H9 (cell line): ENCODE measurements around the gene TTC39C. TPM values are rescaled to one million over a fixed set of nuclear protein-coding genes. Genes with fewer than 3 reads are reported as not detected.

ENCODE experiments used
- DNase-seq: peaks from one replicate; pipeline ENCODE4 v3.0.0-alpha.2; 2017
- H2AFZ ChIP-seq: one replicate; pipeline ENCODE4 v1.6.1; 2013; ENCODE audit warnings: mild to moderate bottlenecking, low read length, control low read depth, moderate library complexity
- H2AK5ac ChIP-seq: 2 replicates; pipeline ENCODE4 v1.6.1; 2013; ENCODE audit warnings: low read length, control low read depth, mixed read lengths; ENCODE audit not compliant: insufficient read length
- H2BK120ac ChIP-seq: one replicate; pipeline ENCODE4 v1.6.1; 2013; ENCODE audit warnings: low read depth, mild to moderate bottlenecking, low read length, control low read depth, inconsistent platforms; ENCODE audit not compliant: poor library complexity, severe bottlenecking
- H2BK12ac ChIP-seq: 2 replicates; pipeline ENCODE4 v1.6.1; 2013; ENCODE audit warnings: low read length, control low read depth, mixed read lengths, low read depth; ENCODE audit not compliant: insufficient read length
- H2BK15ac ChIP-seq: 2 replicates; pipeline ENCODE4 v1.6.1; 2013; ENCODE audit warnings: low read depth, low read length, control low read depth
- H2BK20ac ChIP-seq: one replicate; pipeline ENCODE4 v1.6.1; 2013; ENCODE audit warnings: low read depth, mild to moderate bottlenecking, low read length, control low read depth, inconsistent platforms; ENCODE audit not compliant: poor library complexity, severe bottlenecking
- H2BK5ac ChIP-seq: 2 replicates; pipeline ENCODE4 v1.6.1; 2013; ENCODE audit warnings: low read length, control low read depth, mixed read lengths; ENCODE audit not compliant: insufficient read length
- H3K14ac ChIP-seq: 2 replicates; pipeline ENCODE4 v1.6.1; 2013; ENCODE audit warnings: low read length, control low read depth; ENCODE audit not compliant: insufficient read depth
- H3K18ac ChIP-seq: 2 replicates; pipeline ENCODE4 v1.6.1; 2013; ENCODE audit warnings: low read depth, mild to moderate bottlenecking, mixed read lengths, low read length, control low read depth; ENCODE audit not compliant: insufficient read length
- H3K23ac ChIP-seq: 2 replicates; pipeline ENCODE4 v1.6.1; 2013; ENCODE audit warnings: low read length, control low read depth, mixed read lengths, low read depth; ENCODE audit not compliant: insufficient read length
- H3K23me2 ChIP-seq: 2 replicates; pipeline ENCODE4 v1.6.1; 2013; ENCODE audit warnings: low read depth, mild to moderate bottlenecking, mixed read lengths, low read length, control low read depth; ENCODE audit not compliant: insufficient read length, poor library complexity, severe bottlenecking
- H3K27ac ChIP-seq: 2 replicates; pipeline ENCODE4 v1.5.1; 2013; ENCODE audit warnings: low read length, control low read depth, mixed read lengths, low read depth; ENCODE audit not compliant: insufficient read length
- H3K27me3 ChIP-seq: 2 replicates; pipeline ENCODE4 v1.6.1; 2013; ENCODE audit warnings: low read length, control low read depth, inconsistent platforms; ENCODE audit not compliant: insufficient read depth
- H3K4ac ChIP-seq: 2 replicates; pipeline ENCODE4 v1.6.1; 2013; ENCODE audit warnings: low read depth, mild to moderate bottlenecking, control low read depth, inconsistent platforms, low read length, moderate library complexity
- H3K4me1 ChIP-seq: 2 replicates; pipeline ENCODE4 v1.6.1; 2013; ENCODE audit warnings: low read length, control low read depth, inconsistent platforms; ENCODE audit not compliant: insufficient read depth
- H3K4me2 ChIP-seq: 2 replicates; pipeline ENCODE4 v1.6.1; 2013; ENCODE audit warnings: low read length, control low read depth, mixed read lengths; ENCODE audit not compliant: insufficient read length, insufficient read depth
- H3K56ac ChIP-seq: 2 replicates; pipeline ENCODE4 v1.6.1; 2013; ENCODE audit warnings: low read depth, mild to moderate bottlenecking, mixed read lengths, low read length, control low read depth; ENCODE audit not compliant: insufficient read length
- H3K79me1 ChIP-seq: 2 replicates; pipeline ENCODE4 v1.6.1; 2013; ENCODE audit warnings: low read depth, mild to moderate bottlenecking, moderate library complexity, low read length, control low read depth, inconsistent platforms; ENCODE audit not compliant: insufficient read depth, poor library complexity, severe bottlenecking
- H3K79me2 ChIP-seq: 2 replicates; pipeline ENCODE4 v1.6.1; 2013; ENCODE audit warnings: low read length, control low read depth, inconsistent platforms; ENCODE audit not compliant: insufficient read depth
- H3K9ac ChIP-seq: 2 replicates; pipeline ENCODE4 v1.6.1; 2013; ENCODE audit warnings: low read length, control low read depth, mixed read lengths; ENCODE audit not compliant: insufficient read length; ENCODE audit errors: extremely low read depth
- H3K9me3 ChIP-seq: one replicate; pipeline ENCODE4 v1.6.1; 2013; ENCODE audit warnings: low read depth, low read length, inconsistent platforms; ENCODE audit not compliant: control insufficient read depth
- H3T11ph ChIP-seq: one replicate; pipeline ENCODE4 v1.6.1; 2013; ENCODE audit warnings: mild to moderate bottlenecking, low read length, control low read depth, inconsistent platforms
- H4K20me1 ChIP-seq: one replicate; pipeline ENCODE4 v1.6.1; 2013; ENCODE audit not compliant: control insufficient read depth, insufficient read length, insufficient read depth
- H4K5ac ChIP-seq: 2 replicates; pipeline ENCODE4 v1.6.1; 2013; ENCODE audit warnings: low read depth, mild to moderate bottlenecking, mixed read lengths, low read length, control low read depth; ENCODE audit not compliant: insufficient read length
- H4K8ac ChIP-seq: replicated peaks from 2 replicates; pipeline ENCODE4 v1.6.1; 2013; ENCODE audit warnings: low read length, control low read depth, mixed read lengths, low read depth; ENCODE audit not compliant: insufficient read length
- H4K91ac ChIP-seq: 2 replicates; pipeline ENCODE4 v1.6.1; 2013; ENCODE audit warnings: low read depth, mild to moderate bottlenecking, moderate library complexity, mixed read lengths, low read length, control low read depth; ENCODE audit not compliant: insufficient read length
- H3K27ac Mint-ChIP-seq, 3 experiments: 2 replicates in 2 of 3; 3 replicates in 1 of 3; pipeline ENCODE4 v1.8.0; 2020 to 2021; ENCODE audit warnings: mixed read lengths in 3 of 3, mild to moderate bottlenecking in 1 of 3, moderate library complexity in 1 of 3
- H3K27me3 Mint-ChIP-seq: 2 replicates; pipeline ENCODE4 v1.8.0; 2021; ENCODE audit warnings: low read depth, mild to moderate bottlenecking, moderate library complexity, mixed read lengths
- H3K36me3 Mint-ChIP-seq, 3 experiments: 2 replicates in 2 of 3; 3 replicates in 1 of 3; pipeline ENCODE4 v1.8.0; 2020 to 2021; ENCODE audit warnings: low read depth in 3 of 3, mixed read lengths in 3 of 3; ENCODE audit not compliant: insufficient read depth in 1 of 3
- H3K4me1 Mint-ChIP-seq, 2 experiments: 2 replicates each; pipeline ENCODE4 v1.8.0; 2020; ENCODE audit warnings: mixed read lengths in 2 of 2
- H3K4me3 Mint-ChIP-seq, 2 experiments: 2 replicates in 1 of 2; 3 replicates in 1 of 2; pipeline ENCODE4 v1.8.0; 2020 to 2021; ENCODE audit warnings: mild to moderate bottlenecking in 2 of 2, mixed read lengths in 2 of 2, moderate library complexity in 1 of 2
- H3K9me3 Mint-ChIP-seq, 2 experiments: 2 replicates in 1 of 2; 3 replicates in 1 of 2; pipeline ENCODE4 v1.8.0; 2020; ENCODE audit warnings: mild to moderate bottlenecking in 2 of 2, mixed read lengths in 2 of 2, moderate library complexity in 1 of 2
- CTCF ChIP-seq: fragments of 200-600 bp; sonication (generic); conservative IDR thresholded peaks from 3 replicates; pipeline ENCODE4 v1.8.0; 2021; ENCODE audit warnings: antibody characterized with exemption, mild to moderate bottlenecking
- WGBS: extraction: QIAGEN DNeasy Blood & Tissue Kit; methylation state at CpG from one replicate; pipeline ENCODE4 v1.1.7; 2013; ENCODE audit warnings: missing lambda C conversion rate, low lambda C conversion rate, mixed read lengths; ENCODE audit not compliant: insufficient read length; ENCODE audit errors: extremely low coverage; 5-methylcytosine and 5-hydroxymethylcytosine counted together
- total RNA-seq: library from RNA; stranded (reverse); gene quantifications from 2 replicates; pipeline ENCODE4 v1.2.1, GENCODE V29; 2021

Gene TTC39C
- total RNA-seq, 1 experiment from 2014 or later: 18.0 TPM

- Histone ChIP-seq H2BK120ac (no peak overlapping the region), H4K8ac (no peak overlapping the region), H2AFZ (no peak overlapping the region), H3K4me2 (no peak overlapping the region), H3K79me1 (no peaks in the 10 kb centered on the region), H4K20me1 (no peaks in the 10 kb centered on the region), H3K14ac (no peak overlapping the region), H2BK5ac (no peak overlapping the region), H4K5ac (no peak overlapping the region), H3K56ac (no peak overlapping the region), H3K18ac (no peak overlapping the region), H3K27me3 (no peaks in the 10 kb centered on the region), H4K91ac (no peak overlapping the region), H2AK5ac (no peak overlapping the region), H3K4me1 (peaks cover 8% of the 10 kb centered on the region; the same call in 1 of the 2 replicates), H2BK12ac (no peak overlapping the region), H2BK20ac (no peak overlapping the region), H3K23ac (no peak overlapping the region), H3K9me3 (no peaks in the 10 kb centered on the region), H3K79me2 (peaks cover 9% of the 10 kb centered on the region; the same call in 1 of the 2 replicates), H3T11ph (no peak overlapping the region), H3K4ac (no peak overlapping the region), H3K23me2 (peaks cover 13% of the 10 kb centered on the region), H3K9ac (no peak overlapping the region), H3K27ac (no peak overlapping the region), H2BK15ac (no peak overlapping the region)
- WGBS: no CpG with 5 or more reads among the region's 2 CpGs
- Mint-ChIP-seq H3K4me1 (peaks cover 25 to 26% of the 10 kb centered on the region in 2 experiments), H3K4me3 (peak overlapping the region in 1 of 2 experiments; percentile 74; a peak in 1 of 5 replicates), H3K36me3 (no peaks in the 10 kb centered on the region), H3K27ac (no peak overlapping the region), H3K27me3 (peaks cover 36% of the 10 kb centered on the region), H3K9me3 (no peaks in the 10 kb centered on the region)
- DNase-seq: no peak
- TF ChIP-seq CTCF: no peak
These were observed 1.5 kb upstream of the TTC39C start for GRCh38 chr18:24013051-24013450.
